ENCODE results near the gene EPC2.
A peak's percentile ranks its signal among the peaks of the same experiment; 100 is the strongest.
"Not testable (repeated sequence)": the region's sequence is repeated elsewhere in the genome, so short reads cannot be mapped to it uniquely, and the experiment has no call there.

Gene EPC2

GRCh38 chr2:148675708-148676107 is 31.2 kb downstream of the EPC2 start:
- no peak for DNase-seq

GRCh38 chr2:148678302-148679179 is 34.0 kb downstream of the EPC2 start:
- not testable (repeated sequence) for DNase-seq

- DNase-seq, result no peak
Observed at GRCh38 chr2:148680462-148680861, 35.9 kb downstream of the EPC2 start.

- DNase-seq, result no peak
Observed at GRCh38 chr2:148681443-148681842, 36.9 kb downstream of the EPC2 start.

- DNase-seq, result not testable (repeated sequence)
Observed at GRCh38 chr2:148681862-148682261, 37.3 kb downstream of the EPC2 start.

- no peak for DNase-seq
Observed at GRCh38 chr2:148684507-148684906, 40.0 kb downstream of the EPC2 start.

- DNase-seq, result no peak
Observed at GRCh38 chr2:148687543-148687942, 43.0 kb downstream of the EPC2 start.

GRCh38 chr2:148688011-148688410 is 43.5 kb downstream of the EPC2 start:
- not testable (repeated sequence) for DNase-seq

GRCh38 chr2:148696985-148697384 is 52.4 kb downstream of the EPC2 start:
- no peak for DNase-seq

- DNase-seq, result no peak
Observed at GRCh38 chr2:148699830-148700229, 55.3 kb downstream of the EPC2 start.

- no peak for DNase-seq
Observed at GRCh38 chr2:148701039-148701438, 56.5 kb downstream of the EPC2 start.

- DNase-seq, result no peak
Observed at GRCh38 chr2:148701877-148702276, 57.3 kb downstream of the EPC2 start.

- DNase-seq, result no peak
Observed at GRCh38 chr2:148702475-148702874, 57.9 kb downstream of the EPC2 start.

GRCh38 chr2:148704247-148704646 is 59.7 kb downstream of the EPC2 start:
- DNase-seq, result peak; percentile 4

GRCh38 chr2:148716378-148716920 is 71.9 kb downstream of the EPC2 start:
- DNase-seq, result no peak

GRCh38 chr2:148718039-148718438 is 73.5 kb downstream of the EPC2 start:
- no peak for DNase-seq

GRCh38 chr2:148719195-148719749 is 74.7 kb downstream of the EPC2 start:
- no peak for DNase-seq

GRCh38 chr2:148719941-148720436 is 75.4 kb downstream of the EPC2 start:
- DNase-seq, result no peak

GRCh38 chr2:148720501-148721001 is 76.0 kb downstream of the EPC2 start:
- DNase-seq, result peak; percentile 55

GRCh38 chr2:148721520-148721931 is 77.0 kb downstream of the EPC2 start:
- DNase-seq, result peak; percentile 13

GRCh38 chr2:148721991-148722777 is 77.6 kb downstream of the EPC2 start:
- DNase-seq, result no peak

GRCh38 chr2:148725564-148725963 is 81.0 kb downstream of the EPC2 start:
- no peak for DNase-seq

- no peak for DNase-seq
Observed at GRCh38 chr2:148726228-148726627, 81.7 kb downstream of the EPC2 start.

Measured in NCI-H69 (cell line).